ENCODE data around the gene TCERG1L.

The TCERG1L gene

GRCh38 chr10:131134001-131134576, 177.4 kb downstream of the TCERG1L start:
- no peak for DNase-seq (ENCODE audit: low read depth in 1 of 2, low spot score in 1 of 2)
- no peak for TF ChIP-seq GABPA (IDR thresholded peaks at IDR 0.05; ENCODE audit: low read depth)
- no peak for TF ChIP-seq SPI1 (IDR thresholded peaks at IDR 0.05; ENCODE audit: borderline replicate concordance, low read depth)
- TF ChIP-seq POLR2AphosphoS5 (IDR thresholded peaks at IDR 0.05; ENCODE audit: low read depth) = no peak
- no peak for TF ChIP-seq REST (IDR thresholded peaks at IDR 0.05; ENCODE audit: insufficient replicate concordance, low read depth)
- TF ChIP-seq CTCF (IDR thresholded peaks at IDR 0.05; ENCODE audit: insufficient read depth, low read length) = no peak
- Histone ChIP-seq H3K27ac (replicated peaks) (no peak overlapping the region), H3K4me3 (replicated peaks; ENCODE audit: insufficient read depth, low read length) (no peak overlapping the region), H3K27me3 (ENCODE audit: insufficient read depth, poor library complexity, severe bottlenecking) (no peaks in the 10 kb centered on the region)

GRCh38 chr10:131132681-131133080, 178.8 kb downstream of the TCERG1L start:
- H3K4me3 ChIP-seq (replicated peaks; ENCODE audit: insufficient read depth, low read length) = no peak overlapping the region
- DNase-seq (ENCODE audit: low read depth in 1 of 2, low spot score in 1 of 2) = no peak
- no peaks in the 10 kb centered on the region for H3K27me3 ChIP-seq (ENCODE audit: insufficient read depth, poor library complexity, severe bottlenecking)
- TF ChIP-seq REST (IDR thresholded peaks at IDR 0.05; ENCODE audit: insufficient replicate concordance, low read depth) = no peak
- no peak for TF ChIP-seq SPI1 (IDR thresholded peaks at IDR 0.05; ENCODE audit: borderline replicate concordance, low read depth)
- TF ChIP-seq CTCF (IDR thresholded peaks at IDR 0.05; ENCODE audit: insufficient read depth, low read length) = no peak
- no peak overlapping the region for H3K27ac ChIP-seq (replicated peaks)

- TF ChIP-seq CTCF (IDR thresholded peaks at IDR 0.05; ENCODE audit: insufficient read depth, low read length) = no peak
- TF ChIP-seq REST (IDR thresholded peaks at IDR 0.05; ENCODE audit: insufficient replicate concordance, low read depth) = no peak
- TF ChIP-seq GABPA (IDR thresholded peaks at IDR 0.05; ENCODE audit: low read depth) = no peak
- DNase-seq (ENCODE audit: low read depth in 1 of 2, low spot score in 1 of 2) = no peak
- Histone ChIP-seq H3K27ac (replicated peaks) (no peak overlapping the region), H3K27me3 (ENCODE audit: insufficient read depth, poor library complexity, severe bottlenecking) (no peaks in the 10 kb centered on the region), H3K4me3 (replicated peaks; ENCODE audit: insufficient read depth, low read length) (no peak overlapping the region)
Measured at GRCh38 chr10:131131726-131132591, 179.6 kb downstream of the TCERG1L start.
